ENCODE measurements around the gene ZFYVE9. TPM values are rescaled to one million over a fixed set of nuclear protein-coding genes. Genes with fewer than 3 reads are reported as not detected.
"Not testable (repeated sequence)": the region's sequence is repeated elsewhere in the genome, so short reads cannot be mapped to it uniquely, and the experiment has no call there.

The ZFYVE9 gene
- total RNA-seq, 1 donor from 2014 or later: 17.9 TPM

GRCh38 chr1:52179073-52179472 lies 37.2 kb downstream of the ZFYVE9 start:
- Histone ChIP-seq H3K27me3 (ENCODE audit: low read depth) (no peaks in the 10 kb centered on the region), H3K36me3 (no peaks in the 10 kb centered on the region), H3K4me1 (peaks cover 6% of the 10 kb centered on the region), H3K9me3 (replicated peaks) (no peaks in the 10 kb centered on the region), H3K27ac (replicated peaks) (no peak overlapping the region), H3K4me3 (no peak overlapping the region)
- no peak for DNase-seq
- intact Hi-C loops (cut with micrococcal nuclease): no loop called here
- TF ChIP-seq CTCF (IDR thresholded peaks at IDR 0.05; ENCODE audit: borderline replicate concordance): no peak

DNA sequence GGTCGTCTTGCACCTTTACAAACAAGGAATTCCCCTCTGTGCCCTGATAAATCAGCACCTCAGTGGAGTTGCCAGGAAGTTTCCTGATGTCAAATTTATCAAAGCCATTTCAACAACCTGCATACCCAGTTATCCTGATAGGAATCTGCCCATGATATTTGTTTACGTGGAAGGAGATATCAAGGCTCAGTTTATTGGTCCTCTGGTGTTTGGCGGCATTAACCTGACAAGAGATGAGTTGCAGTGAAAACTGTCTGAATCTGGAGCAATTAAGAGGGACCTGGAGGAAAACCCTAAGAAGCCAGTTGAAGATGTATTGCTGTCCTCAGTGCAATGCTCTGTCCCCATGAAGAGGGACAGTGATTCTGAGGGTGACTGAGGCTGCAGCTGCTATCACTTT lies 38.3 kb downstream of the ZFYVE9 start:
- H3K27me3 ChIP-seq (ENCODE audit: low read depth): no peaks in the 10 kb centered on the region
- DNase-seq: no peak
- intact Hi-C loops (cut with micrococcal nuclease): no loop called here
- no peak for TF ChIP-seq CTCF (IDR thresholded peaks at IDR 0.05; ENCODE audit: borderline replicate concordance)
- H3K36me3 ChIP-seq: no peaks in the 10 kb centered on the region
- H3K4me3 ChIP-seq: no peak overlapping the region
- H3K9me3 ChIP-seq (replicated peaks): no peaks in the 10 kb centered on the region
- peaks cover 6% of the 10 kb centered on the region for H3K4me1 ChIP-seq
- H3K27ac ChIP-seq (replicated peaks): no peak overlapping the region

DNA sequence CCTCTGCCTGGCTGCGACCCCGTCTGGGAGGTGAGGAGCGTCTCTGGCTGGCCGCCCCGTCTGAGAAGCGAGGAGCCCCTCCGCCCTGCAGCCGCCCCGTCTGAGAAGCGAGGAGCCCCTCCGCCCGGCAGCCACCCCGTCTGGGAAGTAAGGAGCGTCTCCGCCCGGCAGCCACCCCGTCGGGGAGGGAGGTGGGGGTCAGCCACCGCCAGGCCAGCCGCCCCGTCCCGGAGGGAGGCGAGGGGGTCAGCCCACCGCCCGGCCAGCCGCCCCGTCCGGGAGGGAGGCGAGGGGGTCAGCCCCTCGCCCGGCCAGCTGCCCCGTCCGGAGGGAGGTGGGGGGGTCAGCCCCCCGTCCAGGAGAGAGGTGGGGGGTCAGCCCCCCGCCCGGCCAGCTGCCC lies 39.9 kb downstream of the ZFYVE9 start:
- H3K27me3 ChIP-seq (ENCODE audit: low read depth); H3K4me3 ChIP-seq; H3K4me1 ChIP-seq; DNase-seq; intact Hi-C loops (cut with micrococcal nuclease); H3K9me3 ChIP-seq (replicated peaks); H3K27ac ChIP-seq (replicated peaks); H3K36me3 ChIP-seq: not testable (repeated sequence)

- H3K4me3 ChIP-seq; H3K27ac ChIP-seq (replicated peaks); H3K9me3 ChIP-seq (replicated peaks); DNase-seq; H3K27me3 ChIP-seq (ENCODE audit: low read depth); H3K36me3 ChIP-seq; H3K4me1 ChIP-seq; intact Hi-C loops (cut with micrococcal nuclease): not testable (repeated sequence)
These were observed 40.4 kb downstream of the ZFYVE9 start for GRCh38 chr1:52182328-52182727.

DNA sequence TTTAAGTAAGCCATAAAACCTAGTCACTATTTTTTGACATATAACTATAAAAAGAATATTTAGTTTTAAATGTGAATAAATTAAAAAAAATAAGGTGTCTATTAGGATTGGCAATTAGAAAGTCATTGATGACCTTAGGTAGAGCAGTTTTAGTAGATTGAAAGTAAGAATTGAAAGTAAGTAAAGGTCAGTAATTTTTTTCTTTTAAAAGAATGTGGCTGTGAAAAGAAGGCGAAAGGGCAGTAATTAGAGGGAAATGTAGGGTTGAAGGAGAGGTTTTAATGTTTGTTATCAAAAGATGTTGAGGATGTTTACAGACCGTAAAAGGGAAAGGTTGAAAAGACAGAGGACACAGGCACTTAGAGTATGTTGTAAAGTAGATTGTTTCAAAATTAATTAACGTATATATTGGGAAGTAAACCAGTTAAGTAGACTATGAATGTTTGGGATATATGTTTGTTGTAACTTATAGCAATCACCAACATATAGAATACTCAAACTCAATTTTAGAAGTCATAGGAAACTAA lies 41.0 kb downstream of the ZFYVE9 start:
- Histone ChIP-seq H3K9me3 (replicated peaks) (peaks cover 7% of the 10 kb centered on the region), H3K27ac (replicated peaks) (no peak overlapping the region), H3K36me3 (no peaks in the 10 kb centered on the region), H3K4me3 (no peak overlapping the region), H3K27me3 (ENCODE audit: low read depth) (no peaks in the 10 kb centered on the region), H3K4me1 (peaks cover 6% of the 10 kb centered on the region)
- TF ChIP-seq CTCF (IDR thresholded peaks at IDR 0.05; ENCODE audit: borderline replicate concordance): no peak
- DNase-seq: no peak
- intact Hi-C loops (cut with micrococcal nuclease): no loop called here

GRCh38 chr1:52186449-52186848 lies 44.6 kb downstream of the ZFYVE9 start:
- H3K36me3 ChIP-seq: no peaks in the 10 kb centered on the region
- no peak overlapping the region for H3K27ac ChIP-seq (replicated peaks)
- intact Hi-C loops (cut with micrococcal nuclease): no loop called here
- no peak overlapping the region for H3K4me3 ChIP-seq
- no peak for DNase-seq
- no peaks in the 10 kb centered on the region for H3K27me3 ChIP-seq (ENCODE audit: low read depth)
- peaks cover 21% of the 10 kb centered on the region for H3K4me1 ChIP-seq
- no peak for TF ChIP-seq CTCF (IDR thresholded peaks at IDR 0.05; ENCODE audit: borderline replicate concordance)
- H3K9me3 ChIP-seq (replicated peaks): peaks cover 7% of the 10 kb centered on the region

All from left ventricle myocardium inferior (tissue), 1 donor.